ENCODE data around the gene NRN1L. TPM values are rescaled to one million over a fixed set of nuclear protein-coding genes. Genes with fewer than 3 reads are reported as not detected.
A peak's percentile ranks its signal among the peaks of the same experiment; 100 is the strongest.

NRN1L gene
- total RNA-seq, 1 experiment from 2014 or later: not detected

DNA sequence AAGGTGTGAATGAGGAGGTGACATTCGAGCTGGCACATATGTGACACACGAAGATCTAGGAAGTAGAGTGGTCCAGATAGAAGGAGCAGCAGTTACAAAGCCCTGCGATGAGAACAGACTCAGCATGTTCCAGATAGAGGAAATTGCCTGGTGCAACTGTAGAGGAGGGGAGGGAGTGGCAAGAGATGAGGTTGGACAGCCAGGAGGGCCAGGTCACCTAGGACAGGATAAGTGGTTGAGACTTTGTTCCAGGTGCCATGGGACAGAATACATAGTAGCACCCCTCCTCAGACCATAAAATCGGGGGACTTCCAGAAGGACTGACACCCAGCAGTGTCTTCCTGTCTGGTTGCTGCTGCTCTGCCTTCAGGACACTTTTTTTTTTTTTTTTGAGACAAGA lies 26.2 kb upstream of the NRN1L start:
- H3K4me2 ChIP-seq (ENCODE audit: low read length): peak overlapping the region; percentile 64
- no peak overlapping the region for H3K4me3 ChIP-seq (ENCODE audit: low read length)
- H3K79me2 ChIP-seq (ENCODE audit: low read length): peaks cover 97% of the 10 kb centered on the region
- intact Hi-C loops (cut with micrococcal nuclease): no loop called here
- H2AFZ ChIP-seq (ENCODE audit: low read length): no peak overlapping the region
- TSS peak; percentile 78 for BruUV-seq (replicated peaks)
- H3F3A ChIP-seq (ENCODE audit: low read length, unreplicated experiment): no peaks in the 10 kb centered on the region
- no peaks in the 10 kb centered on the region for H3K9me2 ChIP-seq (replicated peaks; ENCODE audit: low read length)
- ChIA-PET CTCF (no interaction called here), POLR2A (ENCODE audit: unreplicated experiment) (no interaction called here)
- DNase-seq: no peak
- TF ChIP-seq CTCF (conservative IDR thresholded peaks at IDR 0.05; ENCODE audit: low read depth, low read length): no peak
- no peak for TF ChIP-seq EZH2phosphoT487 (IDR thresholded peaks at IDR 0.05; ENCODE audit: borderline replicate concordance, low read length)
- TF ChIP-seq EZH2 (IDR thresholded peaks at IDR 0.05; ENCODE audit: low read length, unreplicated experiment): no peak
- no peaks in the 10 kb centered on the region for H3K27me3 ChIP-seq (ENCODE audit: low read length)
- H3K27ac ChIP-seq (ENCODE audit: low read length): peak overlapping the region; percentile 97
- peaks cover 7% of the 10 kb centered on the region; the same call in 1 of the 2 replicates for H4K20me1 ChIP-seq (ENCODE audit: low read length)
- H3K9ac ChIP-seq (ENCODE audit: low read length): peak overlapping the region; percentile 81
- peaks cover 10% of the 10 kb centered on the region for H3K36me3 ChIP-seq (ENCODE audit: low read depth, low read length)
- H3K4me1 ChIP-seq (ENCODE audit: insufficient read depth, low read length): peaks cover 41% of the 10 kb centered on the region
- H3K9me3 ChIP-seq (ENCODE audit: low read length): no peaks in the 10 kb centered on the region
- no peak for ATAC-seq

GRCh38 chr16:67860589-67861398 lies 23.9 kb upstream of the NRN1L start:
- H3K79me2 ChIP-seq (ENCODE audit: low read length): peaks cover 92% of the 10 kb centered on the region
- H3K36me3 ChIP-seq (ENCODE audit: low read depth, low read length): peaks cover 15% of the 10 kb centered on the region
- H2AFZ ChIP-seq (ENCODE audit: low read length): no peak overlapping the region
- no peaks in the 10 kb centered on the region for H3K9me2 ChIP-seq (replicated peaks; ENCODE audit: low read length)
- H3F3A ChIP-seq (ENCODE audit: low read length, unreplicated experiment): no peaks in the 10 kb centered on the region
- H3K4me1 ChIP-seq (ENCODE audit: insufficient read depth, low read length): peaks cover 41% of the 10 kb centered on the region
- TF ChIP-seq EZH2phosphoT487 (IDR thresholded peaks at IDR 0.05; ENCODE audit: borderline replicate concordance, low read length) (no peak), EZH2 (IDR thresholded peaks at IDR 0.05; ENCODE audit: low read length, unreplicated experiment) (no peak), CTCF (conservative IDR thresholded peaks at IDR 0.05; ENCODE audit: low read depth, low read length) (no peak)
- peak overlapping the region; percentile 87 for H3K27ac ChIP-seq (ENCODE audit: low read length)
- DNase-seq (peak; percentile 68), ATAC-seq (peak; percentile 48)
- intact Hi-C loops (cut with micrococcal nuclease): loop anchor here (2.0 kb wide), 1 partner anchor 14 kb away; the partner anchor contains the start of genes CENPT and NUTF2
- H3K27me3 ChIP-seq (ENCODE audit: low read length): no peaks in the 10 kb centered on the region
- H4K20me1 ChIP-seq (ENCODE audit: low read length): peaks cover 7% of the 10 kb centered on the region; the same call in 1 of the 2 replicates
- 0 out of 2 replicates have a peak overlapping the region, but pooled peaks have one; percentile 24 for H3K4me3 ChIP-seq (ENCODE audit: low read length)
- POLR2A ChIA-PET (ENCODE audit: unreplicated experiment): interaction anchor here (0.7 to 0.9 kb wide), 2 partner anchors 14 to 44 kb away, joined by 4 to 5 read pairs; partner anchors contain the start of gene NUTF2
- CTCF ChIA-PET: interaction anchor here (0.9 kb wide), 1 partner anchor 44 kb away, joined by 5 read pairs; no protein-coding TSS in a partner anchor
- peak overlapping the region; percentile 44 for H3K4me2 ChIP-seq (ENCODE audit: low read length)
- H3K9me3 ChIP-seq (ENCODE audit: low read length): no peaks in the 10 kb centered on the region
- H3K9ac ChIP-seq (ENCODE audit: low read length): peak overlapping the region; percentile 36
- BruUV-seq (replicated peaks): TSS peak; percentile 84
